Stomach smooth muscle (tissue), 2 donors: ENCODE data around the gene BTBD16.

Experiments
- H3K27ac ChIP-seq: one replicate; pipeline ENCODE4 v1.7.0; 2013; ENCODE audit warnings: mild to moderate bottlenecking, low read length, inconsistent platforms
- H3K27me3 ChIP-seq, 2 donors: one replicate each; pipeline ENCODE4 v1.7.0; 2013; ENCODE audit warnings: low read length in 2 of 2; ENCODE audit not compliant: insufficient read depth in 2 of 2, control insufficient read depth in 1 of 2
- H3K36me3 ChIP-seq, 2 donors: one replicate each; pipeline ENCODE4 v1.7.0; 2013; ENCODE audit warnings: low read length in 2 of 2; ENCODE audit not compliant: control insufficient read depth in 2 of 2, insufficient read depth in 2 of 2
- H3K4me1 ChIP-seq: one replicate; pipeline ENCODE4 v1.7.0; 2013; ENCODE audit warnings: low read length; ENCODE audit not compliant: control insufficient read depth, insufficient read depth
- H3K4me3 ChIP-seq, 2 donors: one replicate each; pipeline ENCODE4 v1.7.0; 2013; ENCODE audit warnings: low read length in 2 of 2
- H3K9ac ChIP-seq, 2 donors: one replicate each; pipeline ENCODE4 v1.7.0; 2013; ENCODE audit warnings: low read length in 2 of 2, mild to moderate bottlenecking in 1 of 2
- H3K9me3 ChIP-seq, 2 donors: one replicate each; pipeline ENCODE4 v1.7.0; 2013; ENCODE audit warnings: low read length in 2 of 2; ENCODE audit not compliant: control insufficient read depth in 2 of 2
- donor health status: healthy.
- donor health status: Pancreatic carcinoma.

The BTBD16 gene

GRCh38 chr10:122362031-122362592, 91.0 kb downstream of the BTBD16 start:
- peaks cover 13% of the 10 kb centered on the region for H3K4me1 ChIP-seq
- no peaks in the 10 kb centered on the region for H3K36me3 ChIP-seq
- H3K27ac ChIP-seq = no peak overlapping the region
- H3K27me3 ChIP-seq = no peaks in the 10 kb centered on the region
- no peak overlapping the region for H3K4me3 ChIP-seq
- H3K9ac ChIP-seq = no peak overlapping the region
- peaks cover 0 to 3% of the 10 kb centered on the region in 2 donors for H3K9me3 ChIP-seq

- no peak overlapping the region for H3K9ac ChIP-seq
- no peak overlapping the region for H3K4me3 ChIP-seq
- H3K4me1 ChIP-seq = peaks cover 13% of the 10 kb centered on the region
- H3K27ac ChIP-seq = no peak overlapping the region
- no peaks in the 10 kb centered on the region for H3K36me3 ChIP-seq
- H3K27me3 ChIP-seq = no peaks in the 10 kb centered on the region
- H3K9me3 ChIP-seq = peaks cover 0 to 3% of the 10 kb centered on the region in 2 donors
These were observed 91.5 kb downstream of the BTBD16 start for GRCh38 chr10:122362621-122363020.

DNA sequence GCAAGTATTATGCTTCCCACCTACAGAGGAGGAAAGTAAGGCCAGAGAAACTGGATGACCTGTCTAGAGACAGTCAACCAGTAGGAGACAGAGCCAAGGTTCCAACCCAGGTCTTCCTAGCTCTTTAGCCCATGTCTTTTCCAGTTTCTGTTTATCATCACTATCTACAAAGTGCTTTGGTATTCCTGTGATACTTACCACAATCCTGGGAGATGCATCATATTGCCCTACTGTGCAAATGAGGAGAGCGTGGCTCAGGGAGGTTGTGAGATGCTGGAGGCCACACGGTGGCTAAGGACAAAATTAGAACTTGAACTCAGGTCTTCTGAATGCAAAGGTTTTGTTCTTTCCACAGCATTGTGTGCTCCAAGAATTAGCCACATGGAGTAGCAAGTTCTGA, 92.2 kb downstream of the BTBD16 start:
- no peak overlapping the region for H3K27ac ChIP-seq
- peaks cover 13% of the 10 kb centered on the region for H3K4me1 ChIP-seq

GRCh38 chr10:122363722-122364463, 92.8 kb downstream of the BTBD16 start:
- Histone ChIP-seq H3K27ac (peak overlapping the region; percentile 24), H3K36me3 (no peaks in the 10 kb centered on the region), H3K27me3 (no peaks in the 10 kb centered on the region), H3K9ac (no peak overlapping the region), H3K4me1 (peaks cover 13% of the 10 kb centered on the region), H3K9me3 (peaks cover 0 to 3% of the 10 kb centered on the region in 2 donors), H3K4me3 (no peak overlapping the region)

More for the DNA sequence above, 92.2 kb downstream of the BTBD16 start:
- Histone ChIP-seq H3K9me3 (peaks cover 0 to 3% of the 10 kb centered on the region in 2 donors), H3K36me3 (no peaks in the 10 kb centered on the region), H3K27me3 (no peaks in the 10 kb centered on the region), H3K9ac (no peak overlapping the region), H3K4me3 (no peak overlapping the region)

GRCh38 chr10:122368502-122369254, 97.6 kb downstream of the BTBD16 start:
- Histone ChIP-seq H3K9me3 (no peaks in the 10 kb centered on the region), H3K9ac (no peak overlapping the region), H3K4me3 (no peak overlapping the region), H3K36me3 (no peaks in the 10 kb centered on the region), H3K27ac (no peak overlapping the region), H3K27me3 (no peaks in the 10 kb centered on the region), H3K4me1 (peaks cover 25% of the 10 kb centered on the region)

- Histone ChIP-seq H3K36me3 (no peaks in the 10 kb centered on the region), H3K4me1 (peaks cover 20% of the 10 kb centered on the region), H3K27me3 (no peaks in the 10 kb centered on the region), H3K9ac (peak overlapping the region in 1 of 2 donors; percentile 68), H3K4me3 (peak overlapping the region; percentile 70 to 91), H3K27ac (peak overlapping the region; percentile 83), H3K9me3 (no peaks in the 10 kb centered on the region)
These were observed 102.0 kb downstream of the BTBD16 start for GRCh38 chr10:122373108-122373507.

DNA sequence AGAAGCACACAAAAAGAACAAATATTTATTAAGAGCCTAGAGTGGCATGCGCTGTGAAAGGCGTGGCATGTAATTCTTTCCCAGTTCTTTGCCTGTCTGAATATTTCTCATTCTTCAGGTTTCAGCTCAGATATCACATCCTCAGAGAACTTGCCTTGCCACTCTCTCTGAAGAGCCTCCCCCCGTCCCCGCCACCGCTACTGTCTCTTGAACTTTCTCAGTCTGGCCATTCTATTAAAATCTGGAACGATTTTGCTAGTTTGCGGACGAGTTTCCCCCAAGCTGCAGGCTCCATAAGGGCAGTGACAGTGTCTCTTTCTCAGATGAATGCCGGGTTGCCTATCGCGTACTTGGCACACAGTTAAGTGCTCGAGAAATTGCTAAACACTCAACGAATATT, 102.6 kb downstream of the BTBD16 start:
- Histone ChIP-seq H3K4me1 (peaks cover 20% of the 10 kb centered on the region), H3K36me3 (no peaks in the 10 kb centered on the region), H3K9me3 (no peaks in the 10 kb centered on the region), H3K4me3 (peak overlapping the region; percentile 70 to 91), H3K27me3 (no peaks in the 10 kb centered on the region), H3K27ac (peak overlapping the region; percentile 83), H3K9ac (peak overlapping the region; percentile 68 to 81)

DNA sequence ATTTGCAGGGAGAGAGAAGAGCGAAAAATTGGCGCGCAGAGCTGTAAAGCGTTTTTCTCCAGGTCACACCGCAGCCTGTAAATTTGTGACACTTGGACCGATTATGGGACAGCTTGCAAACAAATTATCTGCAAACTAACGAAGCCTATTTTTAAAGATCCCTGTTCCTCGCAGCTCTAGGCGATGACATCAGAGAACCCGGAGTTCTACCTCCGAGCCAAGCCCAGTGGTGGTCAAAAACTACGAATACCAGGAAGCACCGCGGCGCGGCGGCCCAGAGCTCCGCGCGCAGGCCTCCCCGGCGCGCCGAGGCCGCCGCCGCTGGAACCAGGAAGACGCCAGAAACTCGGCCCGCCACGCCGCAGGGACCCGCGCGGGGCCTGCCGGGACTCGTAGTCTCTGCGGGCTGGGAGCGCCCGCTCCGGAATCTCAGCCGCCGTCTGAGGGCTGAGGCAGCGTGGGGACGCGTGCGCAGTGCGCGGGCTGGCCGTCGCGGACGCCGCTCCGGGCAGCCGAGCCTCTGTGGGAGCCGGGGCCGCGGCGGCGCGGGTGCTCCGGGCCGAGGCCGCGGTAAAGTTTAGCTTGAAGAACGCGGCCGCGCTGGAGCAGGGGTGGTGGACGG, 103.3 kb downstream of the BTBD16 start, which contains the start of gene PLEKHA1:
PLEKHA1 (plus strand) TSS at position 472 of the 622 bp plus-strand sequence. CDS start 18,493 bp downstream, outside the sequence.
- H3K36me3 ChIP-seq = no peaks in the 10 kb centered on the region
- peaks cover 20% of the 10 kb centered on the region for H3K4me1 ChIP-seq
- H3K27me3 ChIP-seq = no peaks in the 10 kb centered on the region
- peak within 1 kb of the TSS; percentile 81 to 91 for H3K9ac ChIP-seq
- H3K27ac ChIP-seq = peak within 1 kb of the TSS; percentile 83
- no peaks in the 10 kb centered on the region for H3K9me3 ChIP-seq
- peak within 1 kb of the TSS; percentile 88 to 91 for H3K4me3 ChIP-seq

GRCh38 chr10:122374859-122375678, 104.0 kb downstream of the BTBD16 start:
- Histone ChIP-seq H3K27me3 (no peaks in the 10 kb centered on the region), H3K36me3 (no peaks in the 10 kb centered on the region), H3K9me3 (no peaks in the 10 kb centered on the region), H3K4me1 (peaks cover 20% of the 10 kb centered on the region), H3K9ac (peak overlapping the region; percentile 80 to 91), H3K4me3 (peak overlapping the region; percentile 88 to 91), H3K27ac (peak overlapping the region; percentile 83)
